GM12874 (cell line): ENCODE measurements around the gene SPNS3.

Source experiments
- CTCF ChIP-seq: IDR thresholded peaks from 2 replicates; pipeline ENCODE4 v1.5.1; 2011; ENCODE audit warnings: low read depth, mild to moderate bottlenecking, control low read depth, low read length, moderate library complexity; ENCODE audit not compliant: insufficient read depth

SPNS3 gene

GRCh38 chr17:4514206-4514605 is 80.5 kb downstream of the SPNS3 start:
- TF ChIP-seq CTCF: no peak

DNA sequence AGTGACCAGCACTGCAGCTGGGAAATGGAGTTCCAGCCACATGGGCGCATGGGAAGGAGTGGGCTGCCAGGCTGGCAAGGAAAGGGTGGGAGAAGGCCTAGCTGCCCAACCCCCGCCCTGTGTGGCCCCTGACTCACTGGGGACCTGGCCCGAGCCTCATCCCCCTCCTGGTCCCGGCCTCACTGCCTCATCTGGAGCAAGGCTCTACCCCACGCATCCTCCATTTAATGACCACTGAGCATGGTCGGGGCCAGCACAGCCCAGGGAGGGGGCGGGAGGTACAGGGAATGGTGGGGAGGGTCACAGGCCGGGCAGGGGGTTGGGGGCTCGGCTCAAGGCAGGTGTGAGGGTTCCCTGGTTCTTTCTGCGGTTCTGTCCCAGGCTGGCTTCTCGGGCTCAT is 81.0 kb downstream of the SPNS3 start:
- TF ChIP-seq CTCF: no peak

DNA sequence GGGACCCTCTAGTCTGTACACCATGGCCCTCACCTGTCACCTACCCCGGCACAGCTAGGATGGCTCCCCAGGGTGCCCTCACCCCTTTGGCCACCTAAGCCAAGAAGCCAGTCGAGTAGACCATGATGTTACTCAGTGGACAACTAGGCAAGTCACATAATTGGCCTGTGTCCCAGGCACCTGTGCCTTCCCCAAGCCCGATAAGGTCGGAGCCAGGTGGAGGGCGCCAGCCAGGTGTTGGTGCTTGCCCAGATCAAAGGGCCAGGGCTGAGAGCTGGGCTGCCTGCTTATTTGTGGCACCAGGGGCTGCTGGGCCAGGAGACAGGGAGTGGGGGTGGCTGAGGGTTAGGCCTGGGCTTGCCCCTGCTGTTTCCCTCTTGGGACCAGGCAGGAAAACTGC is 81.8 kb downstream of the SPNS3 start:
- TF ChIP-seq CTCF: no peak

DNA sequence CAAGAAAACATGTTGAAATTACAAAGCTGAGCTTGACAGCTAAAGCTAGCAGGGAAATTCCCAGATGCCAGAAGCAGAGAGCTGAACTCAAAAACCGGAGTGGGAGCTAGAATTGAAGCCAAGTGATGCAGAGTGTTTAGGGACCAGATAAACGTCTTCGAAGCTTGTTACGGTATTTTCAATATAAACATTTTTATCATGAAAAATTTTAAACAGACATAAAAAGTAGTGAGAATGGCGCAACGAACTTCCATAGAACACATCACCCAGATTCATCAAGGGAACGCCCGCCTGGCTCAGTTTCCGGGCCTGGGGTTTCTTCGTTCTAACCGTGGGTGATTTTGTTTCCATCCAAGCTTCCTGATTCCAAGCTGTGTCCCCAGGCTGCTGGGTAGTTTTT is 83.0 kb downstream of the SPNS3 start:
- TF ChIP-seq CTCF: no peak

GRCh38 chr17:4518901-4519300 is 85.2 kb downstream of the SPNS3 start:
- no peak for TF ChIP-seq CTCF

GRCh38 chr17:4519361-4519788 is 85.6 kb downstream of the SPNS3 start:
- TF ChIP-seq CTCF: no peak

- TF ChIP-seq CTCF: no peak
These were observed 86.5 kb downstream of the SPNS3 start for GRCh38 chr17:4520060-4520893.
